ENCODE results near the gene PCCA.
A peak's percentile ranks its signal among the peaks of the same experiment; 100 is the strongest.

Gene PCCA

DNA sequence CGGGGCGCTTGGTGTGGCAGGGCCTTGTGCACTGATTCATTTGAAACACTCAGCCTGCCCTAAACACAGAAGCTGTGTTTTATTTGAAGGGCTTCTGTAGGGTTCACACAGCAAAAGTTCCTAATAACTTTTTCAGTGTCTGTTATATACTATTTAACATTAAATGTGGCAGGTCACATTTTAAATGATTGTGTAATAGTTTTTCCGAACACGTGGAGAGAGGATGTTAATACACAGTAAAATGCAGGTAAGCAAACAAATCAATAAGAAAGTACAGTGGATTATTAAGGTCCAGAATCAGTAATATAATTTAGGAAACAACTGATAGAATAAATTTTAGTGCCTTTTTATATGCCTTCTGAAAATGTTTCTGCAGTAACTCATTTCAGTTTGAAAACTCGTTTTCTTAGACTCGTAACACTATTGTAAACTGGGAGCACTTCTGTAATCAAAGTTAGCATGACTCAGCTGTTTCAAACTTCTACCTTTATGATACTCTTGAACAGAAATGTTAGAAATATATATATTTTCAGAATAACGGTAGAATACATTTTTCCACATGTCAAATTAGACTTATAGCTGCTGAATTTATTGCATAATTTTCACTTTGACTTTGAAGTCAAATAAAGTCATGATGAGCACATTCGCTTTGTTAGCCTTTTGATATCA, 429.6 kb downstream of the PCCA start:
- no peak overlapping the region for H3K9ac ChIP-seq (ENCODE audit: insufficient read length, low read depth)
- no peak overlapping the region for H3K4me3 ChIP-seq (ENCODE audit: insufficient read length, low read depth)

DNA sequence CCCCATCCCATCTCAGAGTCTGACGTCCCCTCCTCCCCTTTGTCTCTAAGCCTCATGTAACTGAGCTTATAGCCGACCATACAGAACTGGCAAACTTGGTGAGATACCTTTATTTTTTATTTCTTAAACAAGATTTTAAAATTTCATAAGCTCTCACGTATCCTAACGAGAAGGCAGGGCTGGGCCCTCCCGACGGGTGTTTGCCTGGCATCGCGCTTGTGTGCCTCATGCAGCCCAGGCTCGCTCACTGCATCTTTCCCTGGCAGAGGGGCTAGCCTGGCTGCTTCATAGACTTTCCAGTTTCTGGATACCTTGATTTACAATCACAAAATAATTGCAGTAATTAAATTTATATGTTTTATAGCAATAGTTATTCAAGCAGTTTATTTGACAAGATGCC, 430.7 kb downstream of the PCCA start:
- Histone ChIP-seq H3K27me3 (ENCODE audit: insufficient read depth, insufficient read length) (peaks cover under 1% of the 10 kb centered on the region), H3K9me3 (ENCODE audit: insufficient read depth, low read length) (no peaks in the 10 kb centered on the region)

More for the DNA sequence above, 429.6 kb downstream of the PCCA start:
- TF ChIP-seq ZNF274 (IDR thresholded peaks at IDR 0.05; ENCODE audit: low read depth, low read length) (no peak), YY1 (IDR thresholded peaks at IDR 0.05; ENCODE audit: insufficient read depth, insufficient read length) (no peak), SUZ12 (IDR thresholded peaks at IDR 0.05; ENCODE audit: extremely low read depth, insufficient read depth, insufficient read length) (no peak)
- Histone ChIP-seq H3K9me3 (ENCODE audit: insufficient read depth, low read length) (no peaks in the 10 kb centered on the region), H3K27me3 (ENCODE audit: insufficient read depth, insufficient read length) (peaks cover 12% of the 10 kb centered on the region), H3K4me1 (ENCODE audit: insufficient read depth, insufficient read length) (peaks cover 5% of the 10 kb centered on the region), H3K36me3 (ENCODE audit: insufficient read depth, insufficient read length, low read length) (no peaks in the 10 kb centered on the region)
- DNase-seq (ENCODE audit: low read depth, low spot score), result no peak

DNA sequence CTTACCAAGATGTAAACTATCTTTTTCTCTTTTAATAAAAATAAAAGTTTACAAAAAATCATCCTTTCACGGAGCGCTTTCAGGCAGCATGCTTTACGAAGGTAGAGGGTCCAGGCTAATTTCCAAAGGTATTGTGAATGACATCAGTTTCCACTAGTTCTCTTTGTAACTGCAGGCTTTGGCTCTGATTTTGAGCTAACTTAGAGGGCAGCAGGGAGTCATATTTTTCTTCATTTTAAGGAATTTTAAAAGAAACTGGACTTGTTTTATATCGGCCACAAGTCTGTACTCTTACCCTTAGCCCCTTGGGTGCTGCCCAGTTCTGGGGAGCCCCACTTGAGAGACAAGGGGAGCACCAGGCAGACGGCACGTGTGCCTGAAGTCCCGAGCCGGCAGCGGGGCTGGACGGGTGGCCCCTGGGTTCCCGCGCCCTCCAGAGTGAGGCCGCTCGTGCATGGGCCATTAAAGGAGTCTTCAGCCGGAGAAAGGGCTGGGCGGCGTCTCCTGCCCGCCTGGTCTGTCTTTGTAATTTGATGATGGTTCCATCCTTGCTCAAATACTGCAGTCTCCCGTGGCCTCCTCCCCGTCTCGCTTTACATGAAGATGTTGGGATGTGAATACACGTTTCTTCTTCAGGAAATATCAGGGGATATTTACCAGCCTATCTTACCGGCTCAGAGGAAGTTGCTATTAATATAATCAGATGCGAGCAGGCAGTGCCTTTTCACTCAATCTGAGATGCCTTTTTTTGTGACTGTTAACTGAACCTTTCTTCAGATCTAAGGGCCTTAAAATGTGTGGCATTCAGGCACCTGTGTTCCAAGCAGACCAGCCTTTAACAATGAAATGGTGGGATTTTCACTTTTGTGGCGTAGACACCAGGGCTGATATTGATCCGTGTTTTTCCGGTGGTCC, 432.3 kb downstream of the PCCA start:
- peak overlapping the region; percentile 32 for H3K9ac ChIP-seq (ENCODE audit: insufficient read length, low read depth)
- H3K4me3 ChIP-seq (ENCODE audit: insufficient read length, low read depth), result no peak overlapping the region
- TF ChIP-seq SUZ12 (IDR thresholded peaks at IDR 0.05; ENCODE audit: extremely low read depth, insufficient read depth, insufficient read length) (no peak), ZNF274 (IDR thresholded peaks at IDR 0.05; ENCODE audit: low read depth, low read length) (no peak), YY1 (IDR thresholded peaks at IDR 0.05; ENCODE audit: insufficient read depth, insufficient read length) (no peak)
- no peaks in the 10 kb centered on the region for H3K27me3 ChIP-seq (ENCODE audit: insufficient read depth, insufficient read length)
- H3K9me3 ChIP-seq (ENCODE audit: insufficient read depth, low read length), result no peaks in the 10 kb centered on the region
- DNase-seq (ENCODE audit: low read depth, low spot score), result no peak
- peaks cover 15% of the 10 kb centered on the region for H3K4me1 ChIP-seq (ENCODE audit: insufficient read depth, insufficient read length)
- H3K36me3 ChIP-seq (ENCODE audit: insufficient read depth, insufficient read length, low read length), result no peaks in the 10 kb centered on the region

More for the DNA sequence above, 430.7 kb downstream of the PCCA start:
- no peaks in the 10 kb centered on the region for H3K36me3 ChIP-seq (ENCODE audit: insufficient read depth, insufficient read length, low read length)
- TF ChIP-seq SUZ12 (IDR thresholded peaks at IDR 0.05; ENCODE audit: extremely low read depth, insufficient read depth, insufficient read length) (no peak), YY1 (IDR thresholded peaks at IDR 0.05; ENCODE audit: insufficient read depth, insufficient read length) (no peak), ZNF274 (IDR thresholded peaks at IDR 0.05; ENCODE audit: low read depth, low read length) (no peak)
- H3K4me1 ChIP-seq (ENCODE audit: insufficient read depth, insufficient read length), result peaks cover 5% of the 10 kb centered on the region
- no peak overlapping the region for H3K9ac ChIP-seq (ENCODE audit: insufficient read length, low read depth)
- no peak overlapping the region for H3K4me3 ChIP-seq (ENCODE audit: insufficient read length, low read depth)
- DNase-seq (ENCODE audit: low read depth, low spot score), result no peak

DNA sequence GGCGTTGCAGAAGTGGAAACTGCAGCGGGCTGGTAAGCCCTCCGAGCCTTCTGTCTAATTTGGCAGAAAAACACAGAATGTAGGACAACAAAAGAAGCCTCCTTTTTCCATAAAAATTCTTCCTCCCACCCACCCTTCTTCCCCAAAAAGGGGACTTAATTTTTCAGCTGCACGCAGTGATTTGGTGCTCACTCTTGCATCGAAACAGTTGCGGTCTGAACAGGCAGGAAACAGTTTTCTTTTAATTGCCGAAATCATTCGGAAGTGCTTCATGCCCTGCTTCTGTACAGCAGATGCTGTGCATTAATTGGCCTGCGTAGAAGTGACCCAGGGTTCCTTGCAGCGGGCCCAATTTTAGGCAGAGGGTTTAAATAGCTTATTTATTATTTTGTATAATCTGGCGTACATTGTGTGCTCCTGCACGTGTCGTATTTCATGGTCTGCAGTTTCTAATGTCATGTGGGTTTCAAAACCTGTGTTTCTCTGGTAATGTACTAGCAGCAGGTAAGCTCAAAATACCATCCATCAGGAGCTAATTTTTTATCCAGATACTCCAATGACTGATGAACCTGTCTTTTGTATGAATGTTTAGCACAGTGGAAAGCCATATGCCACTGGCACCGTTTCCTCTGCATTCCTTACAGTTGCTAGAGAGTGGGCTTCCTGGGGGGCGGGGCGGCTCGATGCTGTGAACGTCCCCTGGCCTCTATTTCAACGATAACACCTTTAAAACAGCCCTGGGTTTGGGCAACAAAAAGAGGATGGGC, 433.1 kb downstream of the PCCA start:
- DNase-seq (ENCODE audit: low read depth, low spot score), result no peak
- no peaks in the 10 kb centered on the region for H3K36me3 ChIP-seq (ENCODE audit: insufficient read depth, insufficient read length, low read length)
- TF ChIP-seq SUZ12 (IDR thresholded peaks at IDR 0.05; ENCODE audit: extremely low read depth, insufficient read depth, insufficient read length) (no peak), ZNF274 (IDR thresholded peaks at IDR 0.05; ENCODE audit: low read depth, low read length) (no peak), YY1 (IDR thresholded peaks at IDR 0.05; ENCODE audit: insufficient read depth, insufficient read length) (no peak)
- H3K27me3 ChIP-seq (ENCODE audit: insufficient read depth, insufficient read length), result no peaks in the 10 kb centered on the region
- H3K4me1 ChIP-seq (ENCODE audit: insufficient read depth, insufficient read length), result peaks cover 16% of the 10 kb centered on the region
- no peak overlapping the region for H3K4me3 ChIP-seq (ENCODE audit: insufficient read length, low read depth)
- no peaks in the 10 kb centered on the region for H3K9me3 ChIP-seq (ENCODE audit: insufficient read depth, low read length)
- H3K9ac ChIP-seq (ENCODE audit: insufficient read length, low read depth), result no peak overlapping the region

DNA sequence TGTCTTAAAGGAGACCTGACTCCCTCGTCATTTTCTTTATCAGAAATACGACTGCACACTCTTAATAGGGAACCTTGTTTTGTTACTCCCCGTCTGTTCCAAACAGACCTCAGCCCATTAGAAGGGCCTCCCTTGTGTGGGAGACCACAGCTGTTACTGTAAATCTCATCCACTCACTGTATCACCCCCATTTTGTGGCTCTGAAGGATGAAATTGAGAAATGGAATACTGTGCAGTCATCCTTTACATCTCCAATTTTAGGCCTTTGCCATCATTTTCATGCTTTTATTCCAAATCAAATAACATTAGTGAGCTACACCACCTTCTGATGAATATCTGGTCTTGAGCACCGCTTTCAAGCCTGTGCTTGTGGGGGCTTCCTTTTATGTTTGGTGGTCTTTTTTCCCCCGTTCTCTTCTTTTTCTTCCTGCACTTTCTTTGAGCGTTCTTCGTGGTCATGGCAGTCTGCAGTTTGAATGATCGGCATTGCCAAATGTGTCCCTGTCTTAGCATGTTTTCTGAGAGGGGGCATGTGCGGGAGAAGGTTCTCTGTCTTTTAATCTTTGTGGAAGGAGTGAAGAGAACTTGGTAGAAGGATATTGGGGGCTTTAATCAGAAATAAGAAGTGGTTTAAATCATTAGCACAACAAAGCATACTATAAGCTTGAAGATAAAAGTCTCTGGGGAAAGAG, 433.9 kb downstream of the PCCA start:
- Histone ChIP-seq H3K36me3 (ENCODE audit: insufficient read depth, insufficient read length, low read length) (no peaks in the 10 kb centered on the region), H3K4me1 (ENCODE audit: insufficient read depth, insufficient read length) (peaks cover 15% of the 10 kb centered on the region), H3K9me3 (ENCODE audit: insufficient read depth, low read length) (no peaks in the 10 kb centered on the region), H3K4me3 (ENCODE audit: insufficient read length, low read depth) (no peak overlapping the region), H3K9ac (ENCODE audit: insufficient read length, low read depth) (no peak overlapping the region), H3K27me3 (ENCODE audit: insufficient read depth, insufficient read length) (no peaks in the 10 kb centered on the region)
- TF ChIP-seq SUZ12 (IDR thresholded peaks at IDR 0.05; ENCODE audit: extremely low read depth, insufficient read depth, insufficient read length), result no peak
- TF ChIP-seq ZNF274 (IDR thresholded peaks at IDR 0.05; ENCODE audit: low read depth, low read length), result no peak
- TF ChIP-seq YY1 (IDR thresholded peaks at IDR 0.05; ENCODE audit: insufficient read depth, insufficient read length), result no peak
- no peak for DNase-seq (ENCODE audit: low read depth, low spot score)

DNA sequence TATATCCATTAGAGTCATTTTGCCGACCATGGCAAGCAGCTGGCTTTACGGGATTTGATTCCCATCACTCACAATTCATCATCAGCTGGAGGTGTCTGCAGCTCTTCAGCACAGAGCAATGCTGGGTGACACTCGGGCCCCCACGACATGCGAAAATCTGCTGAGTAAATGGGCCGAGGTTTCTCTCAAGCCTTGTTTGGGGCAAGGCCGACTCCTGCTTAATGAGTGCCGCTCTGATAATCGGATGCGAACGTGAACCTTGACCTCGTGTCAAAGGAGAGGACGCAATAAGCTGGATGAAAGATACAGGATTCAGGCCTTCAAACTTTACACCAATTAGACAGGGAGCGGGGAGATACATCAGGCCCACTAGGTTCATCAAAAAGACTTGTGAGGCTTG, 434.5 kb downstream of the PCCA start:
- peaks cover 12% of the 10 kb centered on the region for H3K4me1 ChIP-seq (ENCODE audit: insufficient read depth, insufficient read length)
- H3K36me3 ChIP-seq (ENCODE audit: insufficient read depth, insufficient read length, low read length), result no peaks in the 10 kb centered on the region
- H3K9me3 ChIP-seq (ENCODE audit: insufficient read depth, low read length), result no peaks in the 10 kb centered on the region
- no peak for TF ChIP-seq ZNF274 (IDR thresholded peaks at IDR 0.05; ENCODE audit: low read depth, low read length)
- TF ChIP-seq YY1 (IDR thresholded peaks at IDR 0.05; ENCODE audit: insufficient read depth, insufficient read length), result no peak
- H3K4me3 ChIP-seq (ENCODE audit: insufficient read length, low read depth), result no peak overlapping the region
- H3K9ac ChIP-seq (ENCODE audit: insufficient read length, low read depth), result no peak overlapping the region
- DNase-seq (ENCODE audit: low read depth, low spot score), result no peak
- no peaks in the 10 kb centered on the region for H3K27me3 ChIP-seq (ENCODE audit: insufficient read depth, insufficient read length)
